Urothelium cell line (cell line): Measurements from ENCODE around the gene ELAPOR1.
A peak's percentile ranks its signal among the peaks of the same experiment; 100 is the strongest.

Experiments used
- DNase-seq: peaks from one replicate; pipeline ENCODE4 v3.0.0; 2011; ENCODE audit warnings: low spot score, mixed read lengths
- FAIRE-seq: peaks from 2 replicates; lab custom pipeline; 2011; peaks lifted over from hg19 to GRCh38; lab: Jason Lieb, UNC

The ELAPOR1 gene

GRCh38 chr1:109113590-109114341 is at the start of gene ELAPOR1:
Gene ELAPOR1, plus strand, starts transcription at chr1:109114115. Its CDS starts 69 bp downstream, at chr1:109114184.
- no peak for FAIRE-seq
- no peak for DNase-seq

- no peak for FAIRE-seq
- DNase-seq, result no peak
These were observed 48.8 kb upstream of the ELAPOR1 start for GRCh38 chr1:109065137-109065536.

GRCh38 chr1:109067883-109068282 is 46.0 kb upstream of the ELAPOR1 start:
- no peak for DNase-seq
- FAIRE-seq, result no peak

- FAIRE-seq, result no peak
These were observed 44.6 kb upstream of the ELAPOR1 start for GRCh38 chr1:109069294-109069693.

GRCh38 chr1:109075531-109076490 is 38.1 kb upstream of the ELAPOR1 start, which contains the start of gene TAF13:
Gene TAF13, minus strand, starts transcription at chr1:109076003. Its CDS starts 56 bp downstream, at chr1:109075947.
- FAIRE-seq, result peak; percentile 91
- peak; percentile 98 for DNase-seq

More at GRCh38 chr1:109069294-109069693, 44.6 kb upstream of the ELAPOR1 start:
- no peak for DNase-seq

- FAIRE-seq, result no peak
- no peak for DNase-seq
These were observed 35.6 kb upstream of the ELAPOR1 start for GRCh38 chr1:109078317-109078716.

GRCh38 chr1:109079240-109079622 is 34.7 kb upstream of the ELAPOR1 start:
- FAIRE-seq, result no peak

GRCh38 chr1:109080441-109081082 is 33.4 kb upstream of the ELAPOR1 start:
- FAIRE-seq (no peak), DNase-seq (no peak)

More at GRCh38 chr1:109079240-109079622, 34.7 kb upstream of the ELAPOR1 start:
- no peak for DNase-seq

- no peak for FAIRE-seq
- no peak for DNase-seq
These were observed 30.4 kb upstream of the ELAPOR1 start for GRCh38 chr1:109083501-109083900.

GRCh38 chr1:109083923-109084322 is 30.0 kb upstream of the ELAPOR1 start:
- DNase-seq (no peak), FAIRE-seq (no peak)

GRCh38 chr1:109084563-109085517 is 29.1 kb upstream of the ELAPOR1 start:
- DNase-seq (no peak), FAIRE-seq (no peak)

GRCh38 chr1:109089242-109090015 is 24.5 kb upstream of the ELAPOR1 start:
- FAIRE-seq (no peak), DNase-seq (peak; percentile 87)

- FAIRE-seq (peak; percentile 13), DNase-seq (peak; percentile 91)
These were observed 23.5 kb upstream of the ELAPOR1 start, which contains the start of gene TMEM167B for GRCh38 chr1:109090196-109091077. Gene TMEM167B, plus strand, starts transcription at chr1:109090764. Its CDS starts 109 bp downstream, at chr1:109090873.

GRCh38 chr1:109091078-109091838 is 22.7 kb upstream of the ELAPOR1 start:
- DNase-seq (peak; percentile 55), FAIRE-seq (no peak)

- DNase-seq (no peak), FAIRE-seq (no peak)
These were observed 22.1 kb upstream of the ELAPOR1 start for GRCh38 chr1:109091839-109092193.

- no peak for FAIRE-seq
- no peak for DNase-seq
These were observed 19.5 kb upstream of the ELAPOR1 start for GRCh38 chr1:109094377-109094803.

- FAIRE-seq, result no peak
- DNase-seq, result no peak
These were observed 19.0 kb upstream of the ELAPOR1 start for GRCh38 chr1:109094871-109095270.
